B cell (primary cell): Measurements from ENCODE around the gene EXD2. TPM values are rescaled to one million over a fixed set of nuclear protein-coding genes. Genes with fewer than 3 reads are reported as not detected.

Source experiments
- ATAC-seq: fragments of 200-7000 bp; cut with Tn5 transposase; one replicate; pipeline ENCODE4 v1.10.0; 2021; ENCODE audit warnings: low read depth, mild to moderate bottlenecking, moderate number of reproducible peaks, moderate library complexity
- CTCF ChIA-PET: fragments of 350-600 bp; sonication (Branson Sonifier 250); formaldehyde crosslinking; loops from one replicate; lab custom pipeline; 2021; ENCODE audit warnings: antibody characterized with exemption, inconsistent platforms; lab: Charles Lee
- POLR2A ChIA-PET: fragments of 350-600 bp; sonication (Branson Sonifier 250); formaldehyde crosslinking; loops from one replicate; lab custom pipeline; 2021; ENCODE audit warnings: antibody characterized with exemption; lab: Charles Lee
- DNase-seq: peaks from one replicate; pipeline ENCODE4 v3.0.0; 2013
- H2AFZ ChIP-seq: 2 replicates; pipeline ENCODE4 v1.6.1; 2012; ENCODE audit warnings: mild to moderate bottlenecking, low read depth, low read length; ENCODE audit not compliant: insufficient read depth, poor library complexity, severe bottlenecking
- H3K27ac ChIP-seq, 2 donors: 1 replicate in 1 of 2; 2 replicates in 1 of 2; pipeline ENCODE4 v1.5.1; 2012 to 2013; ENCODE audit warnings: low read length in 2 of 2, mild to moderate bottlenecking in 2 of 2, moderate library complexity in 1 of 2
- H3K27me3 ChIP-seq, 4 experiments: fragments of 200-600 bp in 1 of 4; sonication (generic) in 1 of 4; replicated peaks in 1 of 4; 1 replicate in 2 of 4; 2 replicates in 2 of 4; pipeline versions ENCODE4 v1.6.1 to v1.7.0; 2013 to 2016; ENCODE audit warnings: low read length in 3 of 4, mild to moderate bottlenecking in 2 of 4, mixed read lengths in 1 of 4, moderate library complexity in 1 of 4; ENCODE audit not compliant: insufficient read depth in 4 of 4, control insufficient read depth in 3 of 4; ENCODE audit errors: control extremely low read depth in 1 of 4
- H3K36me3 ChIP-seq, 2 experiments: replicated peaks in 1 of 2; 1 replicate in 1 of 2; 2 replicates in 1 of 2; pipeline versions ENCODE4 v1.6.1 to v1.7.1; 2013; ENCODE audit warnings: low read length in 1 of 2; ENCODE audit not compliant: insufficient read depth in 2 of 2, control insufficient read depth in 1 of 2; ENCODE audit errors: control extremely low read depth in 1 of 2, extremely low read depth in 1 of 2
- H3K4me1 ChIP-seq, 2 donors: fragments of 200-600 bp in 1 of 2; sonication (generic) in 1 of 2; 1 replicate in 1 of 2; 2 replicates in 1 of 2; pipeline versions ENCODE4 v1.5.1 to v1.6.1; 2013 to 2017; ENCODE audit warnings: low read length in 2 of 2; ENCODE audit not compliant: control insufficient read depth in 2 of 2, insufficient read depth in 2 of 2
- H3K4me2 ChIP-seq: replicated peaks from 2 replicates; pipeline ENCODE3; 2012; ENCODE audit warnings: mild to moderate bottlenecking, low read depth, low read length; ENCODE audit not compliant: poor library complexity, severe bottlenecking
- H3K4me3 ChIP-seq, 5 experiments: fragments of 200-600 bp in 1 of 5; sonication (generic) in 1 of 5; 1 replicate in 3 of 5; 2 replicates in 2 of 5; pipeline versions ENCODE4 v1.5.1 to v1.7.0; 2011 to 2016; ENCODE audit warnings: low read length in 4 of 5, mild to moderate bottlenecking in 4 of 5, low read depth in 2 of 5, control low read depth in 1 of 5, moderate library complexity in 1 of 5; ENCODE audit not compliant: insufficient read depth in 1 of 5; ENCODE audit errors: control extremely low read depth in 1 of 5, extremely low read depth in 1 of 5
- H3K79me2 ChIP-seq: fragments of 200-600 bp; sonication (generic); one replicate; pipeline ENCODE4 v1.6.0; 2016; ENCODE audit warnings: low read length; ENCODE audit not compliant: control insufficient read depth, insufficient read depth
- H3K9ac ChIP-seq: fragments of 200-600 bp; sonication (generic); 2 replicates; pipeline ENCODE4 v1.6.1; 2017; ENCODE audit warnings: mild to moderate bottlenecking, low read length, moderate library complexity
- H3K9me3 ChIP-seq, 3 donors: one replicate each; pipeline versions ENCODE4 v1.6.1 to v1.7.1; 2013; ENCODE audit warnings: low read length in 2 of 3; ENCODE audit not compliant: control insufficient read depth in 2 of 3, insufficient read depth in 1 of 3; ENCODE audit errors: control extremely low read depth in 1 of 3
- H4K20me1 ChIP-seq: 2 replicates; pipeline ENCODE4 v1.6.0; 2012; ENCODE audit warnings: mild to moderate bottlenecking, low read length; ENCODE audit not compliant: insufficient read depth, control insufficient read depth, poor library complexity, severe bottlenecking
- H3K27ac Mint-ChIP-seq: one replicate; pipeline ENCODE4 v1.8.0; 2021; ENCODE audit warnings: mixed read lengths
- H3K27me3 Mint-ChIP-seq: one replicate; pipeline ENCODE4 v1.8.0; 2021; ENCODE audit warnings: mixed read lengths
- H3K4me1 Mint-ChIP-seq: one replicate; pipeline ENCODE4 v1.8.0; 2021; ENCODE audit warnings: mixed read lengths
- H3K4me3 Mint-ChIP-seq: one replicate; pipeline ENCODE4 v1.8.0; 2021; ENCODE audit warnings: mixed read lengths
- H3K9me3 Mint-ChIP-seq: one replicate; pipeline ENCODE4 v1.8.0; 2022; ENCODE audit warnings: mixed read lengths; ENCODE audit not compliant: insufficient read depth
- CTCF ChIP-seq: fragments of 200-600 bp; IDR thresholded peaks from one replicate; pipeline ENCODE4 v1.8.0; 2022; ENCODE audit warnings: antibody characterized with exemption, mild to moderate bottlenecking
- EZH2 ChIP-seq: IDR thresholded peaks from 2 replicates; pipeline ENCODE4 v1.6.1; 2012; ENCODE audit warnings: borderline replicate concordance, low read depth, mild to moderate bottlenecking, moderate library complexity, low read length; ENCODE audit not compliant: insufficient read depth, poor library complexity, severe bottlenecking
- WGBS: methylation state at CpG from one replicate; pipeline ENCODE4 v1.1.5; 2013; ENCODE audit warnings: missing lambda C conversion rate; ENCODE audit not compliant: insufficient coverage; 5-methylcytosine and 5-hydroxymethylcytosine counted together
- intact Hi-C: fragments of 100-400 bp; cut with micrococcal nuclease; formaldehyde crosslinking; loops from one replicate; pipeline ENCODE4 v1.10.0; 2022
- polyA plus RNA-seq: library from polyadenylated mRNA; depleted of rRNA; stranded (reverse); fragments of >200 nt; gene quantifications from 2 replicates; pipeline ENCODE4 v1.2.3, GENCODE V29; 2012
- total RNA-seq, 2 donors: library from RNA; stranded (reverse); fragments of 120-200 nt in 1 of 2; gene quantifications; 1 replicate in 1 of 2; 2 replicates in 1 of 2; pipeline versions ENCODE4 v1.2.3 to v1.2.4, GENCODE V29; 2013 to 2022

EXD2 gene
- total and polyA plus RNA-seq, 2 donors (not counting 1 experiment from before 2014, with no cell fraction given), result 3.6 to 10.0 TPM

- Histone ChIP-seq H3K9ac (no peak overlapping the region), H3K4me2 (no peak overlapping the region), H3K9me3 (no peaks in the 10 kb centered on the region), H3K27ac (no peak overlapping the region), H2AFZ (no peak overlapping the region), H3K4me1 (no peaks in the 10 kb centered on the region), H3K27me3 (no peaks in the 10 kb centered on the region), H3K4me3 (no peak overlapping the region), H4K20me1 (no peaks in the 10 kb centered on the region), H3K79me2 (no peaks in the 10 kb centered on the region), H3K36me3 (peaks cover 0 to 30% of the 10 kb centered on the region in 2 experiments)
- Mint-ChIP-seq H3K9me3 (no peaks in the 10 kb centered on the region), H3K27me3 (no peaks in the 10 kb centered on the region), H3K4me1 (no peaks in the 10 kb centered on the region), H3K27ac (no peak overlapping the region), H3K4me3 (no peak overlapping the region)
- ATAC-seq (no peak), DNase-seq (no peak)
- intact Hi-C loops, result no loop called here
- 95% methylated on average over 12 of the region's 12 CpGs for WGBS
- ChIA-PET CTCF (no interaction called here), POLR2A (no interaction called here)
- TF ChIP-seq CTCF (no peak), EZH2 (no peak)
Measured at GRCh38 chr14:69237584-69237983, 46.3 kb downstream of the EXD2 start.

- Mint-ChIP-seq H3K4me3 (no peak overlapping the region), H3K9me3 (no peaks in the 10 kb centered on the region), H3K4me1 (peaks cover 3% of the 10 kb centered on the region), H3K27me3 (no peaks in the 10 kb centered on the region), H3K27ac (no peak overlapping the region)
- H3K4me3 ChIP-seq, result no peak overlapping the region
- ATAC-seq (no peak), DNase-seq (no peak)
- no peak overlapping the region for H3K27ac ChIP-seq
- POLR2A ChIA-PET, result no interaction called here
- no peaks in the 10 kb centered on the region for H3K79me2 ChIP-seq
- CTCF ChIA-PET, result interaction anchor here (0.9 to 5.2 kb wide), 4 partner anchors 9 to 334 kb away, joined by 3 to 110 read pairs (median 52); partner anchors contain the start of gene CCDC177
- H3K9ac ChIP-seq, result no peak overlapping the region
- H3K36me3 ChIP-seq, result peaks cover 0 to 30% of the 10 kb centered on the region in 2 experiments
- no peak for TF ChIP-seq CTCF
- no peak for TF ChIP-seq EZH2
- H3K9me3 ChIP-seq, result no peaks in the 10 kb centered on the region
- no CpG with 5 or more reads among the region's 4 CpGs for WGBS
- H3K4me2 ChIP-seq, result no peak overlapping the region
- H3K27me3 ChIP-seq, result no peaks in the 10 kb centered on the region
- no peaks in the 10 kb centered on the region for H3K4me1 ChIP-seq
- H2AFZ ChIP-seq, result no peak overlapping the region
- intact Hi-C loops, result no loop called here
- no peaks in the 10 kb centered on the region for H4K20me1 ChIP-seq
Measured at GRCh38 chr14:69238883-69239282, 47.6 kb downstream of the EXD2 start.
